HG03108 (cell line): ENCODE data around the gene DPY19L2.
A peak's percentile ranks its signal among the peaks of the same experiment; 100 is the strongest.
"Not testable (repeated sequence)": the region's sequence is repeated elsewhere in the genome, so short reads cannot be mapped to it uniquely, and the experiment has no call there.

Experiments
- ATAC-seq: cut with Tn5 transposase; IDR thresholded peaks from one replicate; pipeline ENCODE4 v1.9.1; 2021; ENCODE audit warnings: moderate library complexity; ENCODE audit not compliant: unreplicated experiment

DPY19L2 gene

GRCh38 chr12:63668028-63668799 is at the start of gene DPY19L2:
Gene DPY19L2, minus strand, starts transcription at chr12:63668493. Its CDS starts 100 bp downstream, at chr12:63668393.
- no peak for ATAC-seq

- ATAC-seq: not testable (repeated sequence)
Measured at GRCh38 chr12:63716891-63717290, 48.6 kb upstream of the DPY19L2 start.

- ATAC-seq: not testable (repeated sequence)
Measured at GRCh38 chr12:63715107-63715625, 46.9 kb upstream of the DPY19L2 start.

GRCh38 chr12:63714409-63714808 is 46.1 kb upstream of the DPY19L2 start:
- not testable (repeated sequence) for ATAC-seq

GRCh38 chr12:63713681-63714075 is 45.4 kb upstream of the DPY19L2 start:
- peak; percentile 34 for ATAC-seq

- ATAC-seq: not testable (repeated sequence)
Measured at GRCh38 chr12:63712979-63713680, 44.8 kb upstream of the DPY19L2 start.

- ATAC-seq: not testable (repeated sequence)
Measured at GRCh38 chr12:63712376-63712974, 44.2 kb upstream of the DPY19L2 start.

GRCh38 chr12:63711339-63711738 is 43.0 kb upstream of the DPY19L2 start:
- not testable (repeated sequence) for ATAC-seq

GRCh38 chr12:63706336-63706735 is 38.0 kb upstream of the DPY19L2 start:
- ATAC-seq: no peak

GRCh38 chr12:63699678-63700382 is 31.5 kb upstream of the DPY19L2 start:
- not testable (repeated sequence) for ATAC-seq

- ATAC-seq: not testable (repeated sequence)
Measured at GRCh38 chr12:63699011-63699410, 30.7 kb upstream of the DPY19L2 start.

GRCh38 chr12:63690837-63691236 is 22.5 kb upstream of the DPY19L2 start:
- ATAC-seq: not testable (repeated sequence)

GRCh38 chr12:63689141-63689540 is 20.8 kb upstream of the DPY19L2 start:
- ATAC-seq: not testable (repeated sequence)

GRCh38 chr12:63686623-63687022 is 18.3 kb upstream of the DPY19L2 start:
- not testable (repeated sequence) for ATAC-seq

GRCh38 chr12:63685789-63686188 is 17.5 kb upstream of the DPY19L2 start:
- not testable (repeated sequence) for ATAC-seq

GRCh38 chr12:63682617-63683016 is 14.3 kb upstream of the DPY19L2 start:
- ATAC-seq: not testable (repeated sequence)

GRCh38 chr12:63680758-63681157 is 12.5 kb upstream of the DPY19L2 start:
- ATAC-seq: not testable (repeated sequence)

- ATAC-seq: not testable (repeated sequence)
Measured at GRCh38 chr12:63672550-63672949, 4.3 kb upstream of the DPY19L2 start.

GRCh38 chr12:63669936-63670335 is 1.6 kb upstream of the DPY19L2 start:
- not testable (repeated sequence) for ATAC-seq

GRCh38 chr12:63669427-63669826 is 1.1 kb upstream of the DPY19L2 start:
- ATAC-seq: not testable (repeated sequence)
